Measurements from ENCODE around the gene RPS19.

DNA sequence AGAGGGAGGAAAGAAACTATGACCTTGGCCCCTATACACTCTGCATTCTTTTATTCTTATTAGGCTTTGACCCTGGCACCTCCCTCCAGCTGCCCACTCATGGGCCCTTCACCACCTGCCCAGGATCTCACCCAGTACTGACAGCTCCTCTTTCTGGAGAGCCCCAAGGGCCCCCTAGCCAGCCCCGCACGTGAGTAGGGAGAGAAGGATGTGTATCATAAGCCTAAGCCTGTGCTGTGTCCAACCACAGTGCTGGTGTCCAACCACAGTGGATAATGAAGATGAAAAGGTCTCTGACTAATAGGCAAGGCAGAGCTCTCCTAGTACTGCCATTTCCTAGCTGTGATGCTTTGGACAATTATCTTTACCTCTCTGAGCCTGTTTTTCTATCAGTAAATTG lies 11.0 kb upstream of the RPS19 start:
- no peak for TF ChIP-seq POLR2A (IDR thresholded peaks at IDR 0.05)
- TF ChIP-seq, protein P1, sequence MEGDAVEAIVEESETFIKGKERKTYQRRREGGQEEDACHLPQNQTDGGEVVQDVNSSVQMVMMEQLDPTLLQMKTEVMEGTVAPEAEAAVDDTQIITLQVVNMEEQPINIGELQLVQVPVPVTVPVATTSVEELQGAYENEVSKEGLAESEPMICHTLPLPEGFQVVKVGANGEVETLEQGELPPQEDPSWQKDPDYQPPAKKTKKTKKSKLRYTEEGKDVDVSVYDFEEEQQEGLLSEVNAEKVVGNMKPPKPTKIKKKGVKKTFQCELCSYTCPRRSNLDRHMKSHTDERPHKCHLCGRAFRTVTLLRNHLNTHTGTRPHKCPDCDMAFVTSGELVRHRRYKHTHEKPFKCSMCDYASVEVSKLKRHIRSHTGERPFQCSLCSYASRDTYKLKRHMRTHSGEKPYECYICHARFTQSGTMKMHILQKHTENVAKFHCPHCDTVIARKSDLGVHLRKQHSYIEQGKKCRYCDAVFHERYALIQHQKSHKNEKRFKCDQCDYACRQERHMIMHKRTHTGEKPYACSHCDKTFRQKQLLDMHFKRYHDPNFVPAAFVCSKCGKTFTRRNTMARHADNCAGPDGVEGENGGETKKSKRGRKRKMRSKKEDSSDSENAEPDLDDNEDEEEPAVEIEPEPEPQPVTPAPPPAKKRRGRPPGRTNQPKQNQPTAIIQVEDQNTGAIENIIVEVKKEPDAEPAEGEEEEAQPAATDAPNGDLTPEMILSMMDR (IDR thresholded peaks at IDR 0.05): no peak
